PFSK-1 (cell line): ENCODE measurements around the gene WIPI1.

ENCODE experiments used
- FOXP2 ChIP-seq: optimal IDR thresholded peaks from 2 replicates; pipeline ENCODE3; 2011; ENCODE audit warnings: borderline replicate concordance, control low read depth, inconsistent platforms; ENCODE audit not compliant: insufficient read depth; ENCODE audit errors: extremely low read length, extremely low read depth
- POLR2AphosphoS5 ChIP-seq: IDR thresholded peaks from 2 replicates; pipeline ENCODE4 v1.6.1; 2012; ENCODE audit warnings: low read depth, mild to moderate bottlenecking, control low read depth, low read length, moderate library complexity
- SIN3A ChIP-seq: IDR thresholded peaks from 2 replicates; pipeline ENCODE4 v1.6.1; 2012; ENCODE audit warnings: mild to moderate bottlenecking, low read length, moderate library complexity, borderline replicate concordance; ENCODE audit not compliant: insufficient read depth
- TAF1 ChIP-seq: IDR thresholded peaks from 2 replicates; pipeline ENCODE4 v1.6.1; 2012; ENCODE audit warnings: low read length, control low read depth, borderline replicate concordance; ENCODE audit not compliant: insufficient read depth
- TF ChIP-seq, protein P1 (sequence below), 2 experiments: IDR thresholded peaks; 2 replicates each; pipeline versions ENCODE4 v1.6.1 to v1.8.0; 2011 to 2012; ENCODE audit warnings: low read depth in 2 of 2, low read length in 2 of 2, control low read depth in 1 of 2, inconsistent platforms in 1 of 2, mild to moderate bottlenecking in 1 of 2, moderate library complexity in 1 of 2; ENCODE audit not compliant: insufficient read depth in 1 of 2

WIPI1 gene

DNA sequence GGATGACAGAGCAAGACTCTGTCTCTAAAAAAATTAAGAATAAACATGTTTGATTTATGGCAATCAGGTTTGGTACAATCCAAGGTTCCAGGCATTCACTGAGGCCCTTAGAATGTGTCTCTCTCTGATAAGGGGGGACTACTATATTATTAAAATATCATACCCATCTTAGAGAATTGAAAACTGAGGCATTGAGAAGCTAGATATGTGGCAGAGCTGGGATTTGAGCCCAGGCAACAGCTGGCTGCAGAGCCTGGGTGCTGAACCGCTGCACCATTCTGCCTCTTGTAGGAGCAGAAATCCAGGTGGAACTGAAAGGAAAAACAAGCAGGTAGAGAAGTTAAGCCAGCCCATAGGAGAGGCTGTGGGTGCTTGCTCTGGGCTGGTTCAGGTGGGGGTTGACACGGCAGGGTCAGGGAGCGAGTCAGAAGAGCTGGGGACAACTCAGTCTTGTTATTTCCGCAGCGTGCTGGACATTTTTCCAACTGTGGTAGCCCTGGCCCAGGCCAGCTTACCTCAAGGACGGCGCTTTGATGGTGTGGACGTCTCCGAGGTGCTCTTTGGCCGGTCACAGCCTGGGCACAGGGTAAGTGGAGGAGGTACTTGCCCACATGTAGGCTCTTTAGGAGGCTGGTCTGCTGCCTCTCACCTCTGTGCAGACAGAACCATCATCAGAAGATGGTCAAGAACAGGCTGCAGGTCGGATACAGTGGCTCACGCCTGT lies 62.5 kb downstream of the WIPI1 start:
- TF ChIP-seq FOXP2: no peak
- TF ChIP-seq, protein P1, sequence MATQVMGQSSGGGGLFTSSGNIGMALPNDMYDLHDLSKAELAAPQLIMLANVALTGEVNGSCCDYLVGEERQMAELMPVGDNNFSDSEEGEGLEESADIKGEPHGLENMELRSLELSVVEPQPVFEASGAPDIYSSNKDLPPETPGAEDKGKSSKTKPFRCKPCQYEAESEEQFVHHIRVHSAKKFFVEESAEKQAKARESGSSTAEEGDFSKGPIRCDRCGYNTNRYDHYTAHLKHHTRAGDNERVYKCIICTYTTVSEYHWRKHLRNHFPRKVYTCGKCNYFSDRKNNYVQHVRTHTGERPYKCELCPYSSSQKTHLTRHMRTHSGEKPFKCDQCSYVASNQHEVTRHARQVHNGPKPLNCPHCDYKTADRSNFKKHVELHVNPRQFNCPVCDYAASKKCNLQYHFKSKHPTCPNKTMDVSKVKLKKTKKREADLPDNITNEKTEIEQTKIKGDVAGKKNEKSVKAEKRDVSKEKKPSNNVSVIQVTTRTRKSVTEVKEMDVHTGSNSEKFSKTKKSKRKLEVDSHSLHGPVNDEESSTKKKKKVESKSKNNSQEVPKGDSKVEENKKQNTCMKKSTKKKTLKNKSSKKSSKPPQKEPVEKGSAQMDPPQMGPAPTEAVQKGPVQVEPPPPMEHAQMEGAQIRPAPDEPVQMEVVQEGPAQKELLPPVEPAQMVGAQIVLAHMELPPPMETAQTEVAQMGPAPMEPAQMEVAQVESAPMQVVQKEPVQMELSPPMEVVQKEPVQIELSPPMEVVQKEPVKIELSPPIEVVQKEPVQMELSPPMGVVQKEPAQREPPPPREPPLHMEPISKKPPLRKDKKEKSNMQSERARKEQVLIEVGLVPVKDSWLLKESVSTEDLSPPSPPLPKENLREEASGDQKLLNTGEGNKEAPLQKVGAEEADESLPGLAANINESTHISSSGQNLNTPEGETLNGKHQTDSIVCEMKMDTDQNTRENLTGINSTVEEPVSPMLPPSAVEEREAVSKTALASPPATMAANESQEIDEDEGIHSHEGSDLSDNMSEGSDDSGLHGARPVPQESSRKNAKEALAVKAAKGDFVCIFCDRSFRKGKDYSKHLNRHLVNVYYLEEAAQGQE (IDR thresholded peaks at IDR 0.05; ENCODE audit: insufficient read depth in 1 of 2, low read depth in 2 of 2, low read length in 2 of 2): no peak
- no peak for TF ChIP-seq POLR2AphosphoS5
- TF ChIP-seq SIN3A: no peak
- TF ChIP-seq TAF1: no peak

GRCh38 chr17:68391561-68392268 lies 65.6 kb downstream of the WIPI1 start:
- no peak for TF ChIP-seq FOXP2
- no peak for TF ChIP-seq POLR2AphosphoS5
- no peak for TF ChIP-seq TAF1
- TF ChIP-seq, protein P1 (IDR thresholded peaks at IDR 0.05; ENCODE audit: insufficient read depth in 1 of 2, low read depth in 2 of 2, low read length in 2 of 2): no peak
- TF ChIP-seq SIN3A: no peak

DNA sequence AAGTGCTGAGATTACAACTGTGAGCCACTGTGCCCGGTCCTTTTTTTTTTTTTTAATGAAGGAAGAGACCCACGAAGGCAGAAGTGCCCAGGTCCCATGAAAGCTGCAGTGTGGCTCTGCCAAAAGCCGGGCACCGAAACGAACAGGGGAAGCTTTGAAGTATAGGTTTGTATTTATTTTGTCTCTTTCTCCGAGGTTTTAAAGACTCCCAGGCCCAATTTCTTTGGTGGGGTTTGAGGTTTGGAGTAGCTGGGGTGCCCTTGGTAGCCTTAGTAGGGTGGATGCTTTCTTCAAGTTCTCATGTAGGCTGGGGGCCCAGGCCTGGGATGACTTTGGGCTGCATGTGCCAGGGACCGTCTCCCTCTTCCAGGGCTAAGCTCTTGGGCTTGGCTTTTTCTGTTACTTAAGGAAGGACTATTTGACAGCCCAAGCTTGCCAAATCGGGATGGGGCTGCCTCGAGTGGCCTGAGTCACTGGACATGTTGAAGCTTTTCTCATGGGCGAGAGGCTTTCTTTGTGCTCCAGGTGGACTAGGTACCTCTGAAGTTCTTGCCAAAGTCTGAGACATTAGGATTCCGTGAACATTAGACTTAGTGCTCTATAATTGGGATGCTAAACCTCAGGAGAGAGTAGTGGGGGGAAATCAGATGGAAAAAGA lies 66.3 kb downstream of the WIPI1 start:
- TF ChIP-seq, protein P1 (IDR thresholded peaks at IDR 0.05; ENCODE audit: insufficient read depth in 1 of 2, low read depth in 2 of 2, low read length in 2 of 2): no peak
- no peak for TF ChIP-seq TAF1
- TF ChIP-seq SIN3A: no peak
- TF ChIP-seq FOXP2: no peak
- TF ChIP-seq POLR2AphosphoS5: no peak

DNA sequence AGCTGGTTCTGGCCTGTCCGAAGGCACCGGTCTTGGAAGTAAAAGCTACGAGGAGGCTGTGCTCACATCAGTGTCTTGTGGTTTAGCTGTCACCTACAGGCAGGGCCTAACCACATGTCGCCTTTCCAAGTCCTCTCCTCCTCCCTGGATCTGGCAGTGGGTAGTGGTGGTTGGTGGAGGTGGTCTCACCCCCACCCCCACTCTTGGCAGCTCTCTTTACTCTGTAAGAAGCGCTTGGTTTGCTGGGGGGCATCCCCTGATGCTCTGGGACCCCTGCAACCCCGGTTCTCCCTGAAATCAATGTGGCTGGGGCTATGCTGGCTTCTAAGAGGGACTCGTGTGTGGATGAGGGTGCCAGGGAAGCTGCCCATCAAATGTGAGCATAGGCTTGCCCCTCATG lies 68.3 kb downstream of the WIPI1 start:
- TF ChIP-seq, protein P1 (IDR thresholded peaks at IDR 0.05; ENCODE audit: insufficient read depth in 1 of 2, low read depth in 2 of 2, low read length in 2 of 2): no peak
- no peak for TF ChIP-seq TAF1
- TF ChIP-seq SIN3A: no peak
- TF ChIP-seq POLR2AphosphoS5: no peak
- TF ChIP-seq FOXP2: no peak
